GM21717 (cell line): ENCODE measurements around the gene LTF.
"Not testable (repeated sequence)": the region's sequence is repeated elsewhere in the genome, so short reads cannot be mapped to it uniquely, and the experiment has no call there.

ENCODE experiments used
- ATAC-seq: cut with Tn5 transposase; IDR thresholded peaks from one replicate; pipeline ENCODE4 v1.9.1; 2021; ENCODE audit warnings: mild to moderate bottlenecking, moderate library complexity; ENCODE audit not compliant: unreplicated experiment

LTF gene

GRCh38 chr3:46416811-46417510 lies 47.7 kb downstream of the LTF start:
- no peak for ATAC-seq

GRCh38 chr3:46416125-46416810 lies 48.4 kb downstream of the LTF start:
- ATAC-seq = no peak

GRCh38 chr3:46414739-46415138 lies 50.0 kb downstream of the LTF start:
- no peak for ATAC-seq

- no peak for ATAC-seq
Measured at GRCh38 chr3:46413951-46414350, 50.8 kb downstream of the LTF start.

- no peak for ATAC-seq
Measured at GRCh38 chr3:46412786-46413298, 51.9 kb downstream of the LTF start.

- ATAC-seq = no peak
Measured at GRCh38 chr3:46411271-46411670, 53.4 kb downstream of the LTF start.

- ATAC-seq = no peak
Measured at GRCh38 chr3:46410669-46411068, 54.0 kb downstream of the LTF start.

- no peak for ATAC-seq
Measured at GRCh38 chr3:46409739-46410489, 54.8 kb downstream of the LTF start.

GRCh38 chr3:46408853-46409252 lies 55.9 kb downstream of the LTF start:
- no peak for ATAC-seq

- ATAC-seq = no peak
Measured at GRCh38 chr3:46407970-46408369, 56.7 kb downstream of the LTF start.

- no peak for ATAC-seq
Measured at GRCh38 chr3:46406788-46407611, 57.7 kb downstream of the LTF start, which contains the start of the genes CCR5AS and CCRL2. TSS of gene CCR5AS (minus strand) at chr3:46407066. TSS of gene CCRL2 (plus strand) at chr3:46407259. CDS start at chr3:46408080, 821 bp downstream.

GRCh38 chr3:46406443-46406787 lies 58.3 kb downstream of the LTF start:
- no peak for ATAC-seq

GRCh38 chr3:46405301-46406019 lies 59.2 kb downstream of the LTF start:
- ATAC-seq = no peak

- ATAC-seq = not testable (repeated sequence)
Measured at GRCh38 chr3:46402902-46403301, 61.8 kb downstream of the LTF start.

GRCh38 chr3:46401579-46401978 lies 63.1 kb downstream of the LTF start:
- ATAC-seq = no peak

GRCh38 chr3:46400846-46401245 lies 63.9 kb downstream of the LTF start:
- no peak for ATAC-seq

GRCh38 chr3:46400000-46400734 lies 64.5 kb downstream of the LTF start:
- ATAC-seq = no peak

GRCh38 chr3:46399557-46399956 lies 65.1 kb downstream of the LTF start:
- ATAC-seq = no peak

GRCh38 chr3:46399098-46399497 lies 65.6 kb downstream of the LTF start:
- ATAC-seq = no peak
